ENCODE measurements around the gene DNAJC5. TPM values are rescaled to one million over a fixed set of nuclear protein-coding genes. Genes with fewer than 3 reads are reported as not detected.
"Not testable (repeated sequence)": the region's sequence is repeated elsewhere in the genome, so short reads cannot be mapped to it uniquely, and the experiment has no call there.

The DNAJC5 gene
- total and polyA plus RNA-seq, 2 experiments from 2014 or later = 9.4 to 37.7 TPM

DNA sequence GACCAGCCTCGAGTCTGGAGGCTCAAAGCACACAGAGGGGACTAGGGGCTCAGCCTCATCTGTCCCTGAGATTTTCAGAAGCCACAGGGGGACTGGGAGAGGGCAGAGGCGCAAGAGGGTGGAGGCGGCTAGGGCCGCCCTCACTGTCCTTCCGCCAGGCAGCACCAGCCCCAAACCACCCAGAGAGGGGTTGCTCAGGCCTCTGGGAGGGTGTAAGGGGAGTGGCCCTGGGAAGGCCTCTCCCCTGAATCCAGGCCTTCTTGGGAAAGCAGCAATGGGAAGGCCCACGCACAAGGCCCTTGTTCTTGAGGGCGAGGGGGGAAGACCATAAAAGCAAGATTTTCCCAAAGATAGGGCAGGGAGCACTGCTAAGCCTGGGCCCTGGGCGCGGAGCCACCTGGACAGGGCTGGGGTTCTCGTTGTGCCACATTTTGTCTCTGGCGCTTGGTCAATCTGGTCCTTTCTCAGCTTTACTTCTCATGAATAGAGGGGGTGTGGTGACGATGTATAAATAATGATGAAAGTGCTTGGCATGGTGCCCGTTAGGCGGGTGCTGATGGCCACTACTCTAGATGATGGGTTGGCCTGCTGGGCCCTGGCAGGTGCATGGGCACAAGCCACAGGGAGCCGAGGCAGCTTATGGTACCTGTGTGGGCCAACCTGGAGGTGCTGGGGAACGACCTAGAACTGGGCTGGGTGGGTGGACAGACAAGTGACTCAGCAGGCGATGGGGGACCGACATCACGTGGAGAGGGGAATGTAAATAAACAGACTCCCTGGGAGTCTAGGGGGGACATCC, 79.7 kb downstream of the DNAJC5 start:
- H3K4me1 ChIP-seq (ENCODE audit: low read depth) = no peaks in the 10 kb centered on the region
- TF ChIP-seq, protein P1, sequence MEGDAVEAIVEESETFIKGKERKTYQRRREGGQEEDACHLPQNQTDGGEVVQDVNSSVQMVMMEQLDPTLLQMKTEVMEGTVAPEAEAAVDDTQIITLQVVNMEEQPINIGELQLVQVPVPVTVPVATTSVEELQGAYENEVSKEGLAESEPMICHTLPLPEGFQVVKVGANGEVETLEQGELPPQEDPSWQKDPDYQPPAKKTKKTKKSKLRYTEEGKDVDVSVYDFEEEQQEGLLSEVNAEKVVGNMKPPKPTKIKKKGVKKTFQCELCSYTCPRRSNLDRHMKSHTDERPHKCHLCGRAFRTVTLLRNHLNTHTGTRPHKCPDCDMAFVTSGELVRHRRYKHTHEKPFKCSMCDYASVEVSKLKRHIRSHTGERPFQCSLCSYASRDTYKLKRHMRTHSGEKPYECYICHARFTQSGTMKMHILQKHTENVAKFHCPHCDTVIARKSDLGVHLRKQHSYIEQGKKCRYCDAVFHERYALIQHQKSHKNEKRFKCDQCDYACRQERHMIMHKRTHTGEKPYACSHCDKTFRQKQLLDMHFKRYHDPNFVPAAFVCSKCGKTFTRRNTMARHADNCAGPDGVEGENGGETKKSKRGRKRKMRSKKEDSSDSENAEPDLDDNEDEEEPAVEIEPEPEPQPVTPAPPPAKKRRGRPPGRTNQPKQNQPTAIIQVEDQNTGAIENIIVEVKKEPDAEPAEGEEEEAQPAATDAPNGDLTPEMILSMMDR (IDR thresholded peaks at IDR 0.05; ENCODE audit: low read depth, low read length) = no peak
- H3K27ac ChIP-seq = no peak overlapping the region
- DNase-seq (ENCODE audit: low read depth in 1 of 2, low spot score in 1 of 2) = no peak
- H3K9me3 ChIP-seq (ENCODE audit: low read depth) = no peaks in the 10 kb centered on the region
- H3K36me3 ChIP-seq = no peaks in the 10 kb centered on the region
- no peak overlapping the region for H3K4me3 ChIP-seq
- no peaks in the 10 kb centered on the region for H3K27me3 ChIP-seq

DNA sequence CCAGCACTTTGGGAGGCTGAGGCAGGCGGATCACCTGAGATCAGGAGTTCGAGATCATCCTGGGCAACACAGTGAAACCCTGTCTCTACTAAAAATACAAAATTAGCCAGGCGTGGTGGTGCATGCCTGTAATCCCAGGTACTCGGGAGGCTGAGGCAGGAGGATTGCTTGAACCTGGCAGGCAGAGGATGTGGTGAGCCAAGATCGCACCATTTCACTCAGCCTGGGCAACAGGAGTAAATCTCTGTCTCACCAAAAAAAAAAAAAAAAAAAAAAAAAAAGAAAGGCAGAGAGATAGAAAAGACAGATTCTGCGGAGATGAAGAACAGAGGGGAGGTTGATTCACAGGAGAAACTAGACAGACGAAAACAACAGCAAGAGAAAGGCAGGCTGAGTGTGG, 81.6 kb downstream of the DNAJC5 start:
- not testable (repeated sequence) for H3K36me3 ChIP-seq; H3K27ac ChIP-seq; H3K4me3 ChIP-seq; DNase-seq (ENCODE audit: low read depth in 1 of 2, low spot score in 1 of 2); H3K9me3 ChIP-seq (ENCODE audit: low read depth); H3K4me1 ChIP-seq (ENCODE audit: low read depth); H3K27me3 ChIP-seq

DNA sequence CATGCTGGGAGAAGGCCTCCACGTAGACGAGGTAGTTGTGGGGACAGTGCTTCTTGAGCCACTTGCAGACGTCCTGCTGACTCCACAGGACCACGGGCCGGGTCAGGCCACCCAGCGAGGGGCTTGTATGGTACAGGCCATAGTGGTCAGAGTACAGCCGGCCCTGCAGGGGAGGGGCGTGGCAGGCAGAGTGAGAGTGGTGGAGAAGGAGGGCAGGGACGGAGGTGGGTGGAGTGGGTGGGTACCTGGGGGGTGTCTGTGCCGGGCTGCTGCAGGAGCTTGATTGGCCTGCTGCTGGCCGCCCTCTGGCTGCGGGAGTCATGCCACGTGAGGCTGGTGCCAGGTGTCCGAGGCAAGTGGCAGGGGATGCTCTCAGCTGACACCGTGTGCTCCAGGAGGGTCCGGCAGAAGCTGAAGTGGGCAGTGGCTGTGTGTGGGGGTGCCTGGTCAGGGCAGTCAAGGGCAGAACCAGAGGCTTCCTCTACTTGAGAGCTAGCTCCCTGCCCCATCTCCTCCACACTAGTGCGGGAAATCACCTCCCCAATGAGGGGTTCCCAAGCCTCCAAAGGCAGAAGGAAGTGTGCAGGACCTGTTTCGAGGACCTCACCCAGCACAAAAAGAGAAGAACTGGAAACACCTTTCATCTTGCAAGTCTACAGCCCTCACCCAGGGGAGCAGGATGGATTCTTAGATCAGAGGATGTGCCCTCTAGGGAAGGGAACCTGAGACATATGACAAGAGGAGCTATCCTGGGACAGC, 82.2 kb downstream of the DNAJC5 start:
- no peak overlapping the region for H3K4me3 ChIP-seq
- no peak for DNase-seq (ENCODE audit: low read depth in 1 of 2, low spot score in 1 of 2)
- no peaks in the 10 kb centered on the region for H3K27me3 ChIP-seq

DNA sequence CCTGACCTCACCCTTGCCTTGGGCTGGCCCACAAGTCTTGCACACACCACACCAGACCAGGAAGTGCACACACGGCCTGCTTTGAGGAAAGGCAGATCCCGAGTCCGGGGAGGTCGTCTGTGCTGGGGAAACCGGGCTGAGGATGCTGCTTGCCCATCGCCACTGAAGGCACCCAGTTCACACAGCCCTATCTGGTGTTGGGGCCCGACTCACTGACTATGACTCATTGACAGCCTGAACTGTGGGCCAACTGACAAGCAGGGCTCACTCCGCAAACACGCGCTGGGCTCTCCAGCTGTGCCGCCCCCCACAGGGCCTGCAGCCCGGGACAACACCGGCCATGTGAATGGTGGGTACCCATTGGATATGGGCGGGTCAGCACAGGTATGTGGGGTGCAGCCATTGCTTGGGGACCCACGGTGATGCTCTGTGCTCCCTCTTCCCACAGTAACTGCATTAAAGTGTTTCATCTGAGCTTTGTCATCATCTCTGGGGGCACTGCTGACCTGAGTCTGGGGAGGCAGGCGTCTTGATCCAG, 82.9 kb downstream of the DNAJC5 start:
- H3K9me3 ChIP-seq (ENCODE audit: low read depth) = no peaks in the 10 kb centered on the region
- no peaks in the 10 kb centered on the region for H3K27me3 ChIP-seq
- no peak overlapping the region for H3K27ac ChIP-seq
- no peaks in the 10 kb centered on the region for H3K36me3 ChIP-seq
- TF ChIP-seq, protein P1 (IDR thresholded peaks at IDR 0.05; ENCODE audit: low read depth, low read length) = no peak
- H3K4me1 ChIP-seq (ENCODE audit: low read depth) = peaks cover 8% of the 10 kb centered on the region
- DNase-seq (ENCODE audit: low read depth in 1 of 2, low spot score in 1 of 2) = peak in 1 of 2 donors; percentile 75
- no peak overlapping the region for H3K4me3 ChIP-seq

More for the DNA sequence above, 82.2 kb downstream of the DNAJC5 start:
- TF ChIP-seq, protein P1 (IDR thresholded peaks at IDR 0.05; ENCODE audit: low read depth, low read length) = no peak
- no peak overlapping the region for H3K27ac ChIP-seq
- no peaks in the 10 kb centered on the region for H3K36me3 ChIP-seq
- H3K4me1 ChIP-seq (ENCODE audit: low read depth) = peaks cover 8% of the 10 kb centered on the region
- H3K9me3 ChIP-seq (ENCODE audit: low read depth) = no peaks in the 10 kb centered on the region

DNA sequence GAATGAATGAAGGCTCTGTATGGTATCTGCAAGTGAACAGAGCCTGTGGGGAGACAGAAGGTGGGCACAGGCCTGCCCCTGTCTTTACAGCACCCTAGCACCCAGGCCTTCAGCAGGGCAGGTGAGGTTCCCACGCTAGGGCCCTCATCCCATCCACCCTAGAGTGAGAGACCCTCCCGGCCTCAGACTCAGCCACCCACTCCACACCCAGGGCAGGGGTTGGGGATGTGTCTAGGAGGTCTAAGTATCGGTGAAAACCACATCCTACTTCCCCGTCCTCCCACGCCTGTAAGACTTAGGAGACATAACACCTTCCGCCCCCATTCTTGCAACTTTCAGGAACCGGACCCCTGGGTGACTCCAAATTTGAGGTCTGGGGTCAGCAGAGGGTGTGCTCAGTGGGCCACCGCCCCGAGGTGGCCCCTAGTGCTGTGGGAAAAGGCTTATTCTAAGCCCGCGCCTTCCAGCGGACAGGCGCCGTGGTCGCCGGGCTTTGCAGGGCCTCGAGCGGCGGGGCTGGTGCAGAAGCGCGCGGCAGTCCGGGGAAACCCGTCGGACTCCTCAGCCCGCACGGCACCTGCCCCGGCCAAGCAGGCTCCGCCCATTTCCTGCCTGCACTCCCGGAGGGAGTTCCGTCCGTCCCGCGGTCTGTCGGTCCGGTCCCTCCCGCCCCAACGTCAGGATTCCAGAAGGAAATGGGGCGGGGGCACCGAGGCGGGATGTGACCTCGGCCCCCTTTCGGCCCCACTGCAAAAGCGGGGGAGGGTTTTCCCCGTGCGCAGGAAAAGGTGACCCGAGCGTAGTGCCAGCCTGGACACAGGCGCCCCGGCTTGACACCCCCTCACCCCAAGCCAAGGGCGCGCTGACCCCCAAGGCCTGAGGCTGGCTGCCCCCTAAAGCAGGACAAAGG, 83.6 kb downstream of the DNAJC5 start:
- Histone ChIP-seq H3K9me3 (ENCODE audit: low read depth) (no peaks in the 10 kb centered on the region), H3K36me3 (no peaks in the 10 kb centered on the region), H3K4me3 (peak overlapping the region; percentile 75), H3K27me3 (no peaks in the 10 kb centered on the region), H3K27ac (no peak overlapping the region), H3K4me1 (ENCODE audit: low read depth) (peaks cover 8% of the 10 kb centered on the region)
- DNase-seq (ENCODE audit: low read depth in 1 of 2, low spot score in 1 of 2) = peak; percentile 49 to 78
- TF ChIP-seq, protein P1 (IDR thresholded peaks at IDR 0.05; ENCODE audit: low read depth, low read length) = no peak

All from cardiac muscle cell (in vitro differentiated cells and primary cell).